CD1c-positive myeloid dendritic cell (primary cell): ENCODE measurements around the gene LYSMD4.
A peak's percentile ranks its signal among the peaks of the same experiment; 100 is the strongest.

Experiments used
- DNase-seq: peaks from one replicate; pipeline ENCODE4 v3.0.0-alpha.2; 2016; ENCODE audit errors: extremely low spot score

Gene LYSMD4

DNA sequence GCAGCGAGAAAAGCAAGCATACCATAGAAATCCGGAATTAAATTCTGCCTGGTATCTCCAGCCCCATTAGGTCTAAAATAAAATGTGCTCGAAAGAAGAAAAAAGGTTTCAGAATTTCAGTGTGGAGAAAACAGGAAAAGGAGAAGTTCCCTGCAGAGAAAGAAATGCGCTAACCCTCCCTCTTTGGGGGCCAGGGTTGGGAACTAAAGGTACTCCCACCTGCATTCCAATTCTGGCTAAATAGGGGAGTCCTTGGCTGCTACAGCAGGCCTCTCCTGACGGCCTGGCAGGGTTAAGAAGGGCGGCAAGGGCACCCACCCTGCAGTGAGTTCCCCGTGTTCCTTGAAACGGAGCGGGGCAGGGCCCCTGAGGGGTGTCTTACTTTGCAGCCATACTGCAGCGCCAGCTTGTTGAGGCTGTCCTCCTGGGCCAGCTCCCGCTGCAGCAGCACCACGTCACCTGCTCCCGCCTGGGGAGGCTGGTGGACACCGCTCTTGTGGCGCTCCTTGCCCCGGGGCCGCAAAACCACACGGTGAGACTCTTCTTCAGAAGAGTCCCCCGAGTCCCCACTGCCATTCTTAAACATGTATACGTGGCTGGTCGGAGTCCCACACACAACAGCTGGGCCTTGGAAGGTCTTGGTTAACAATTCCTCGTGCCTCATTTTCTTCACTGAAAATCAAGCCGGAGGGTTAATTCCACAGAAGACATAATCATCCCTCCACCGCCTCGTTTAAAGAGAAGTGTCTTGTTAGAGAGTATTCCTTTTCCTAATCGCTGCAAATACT lies 1.7 kb downstream of the LYSMD4 start:
- no peak for DNase-seq

GRCh38 chr15:99729920-99730319 lies 3.3 kb downstream of the LYSMD4 start:
- no peak for DNase-seq

GRCh38 chr15:99729327-99729726 lies 3.9 kb downstream of the LYSMD4 start:
- DNase-seq: no peak

GRCh38 chr15:99728916-99729315 lies 4.3 kb downstream of the LYSMD4 start:
- DNase-seq: no peak

DNA sequence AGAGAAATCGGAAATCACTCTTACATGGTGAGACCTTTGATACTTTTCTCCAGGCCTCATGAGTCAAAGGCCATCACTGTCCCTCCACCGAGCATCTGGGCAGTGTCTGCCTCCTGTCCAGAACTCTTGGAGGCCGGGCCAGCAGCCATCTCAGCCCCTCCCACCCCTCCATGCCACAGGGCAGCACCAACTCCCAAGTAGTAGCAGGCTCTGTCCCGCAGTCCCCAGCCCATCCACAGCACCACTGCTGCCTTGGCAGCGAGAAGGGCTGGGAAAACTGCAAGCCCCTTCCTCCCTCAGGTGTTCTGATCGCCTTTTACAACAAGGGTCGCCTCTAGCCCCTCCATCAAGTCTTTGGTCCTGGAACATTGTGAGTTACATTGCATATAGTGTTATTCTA lies 5.5 kb downstream of the LYSMD4 start:
- DNase-seq: no peak

DNA sequence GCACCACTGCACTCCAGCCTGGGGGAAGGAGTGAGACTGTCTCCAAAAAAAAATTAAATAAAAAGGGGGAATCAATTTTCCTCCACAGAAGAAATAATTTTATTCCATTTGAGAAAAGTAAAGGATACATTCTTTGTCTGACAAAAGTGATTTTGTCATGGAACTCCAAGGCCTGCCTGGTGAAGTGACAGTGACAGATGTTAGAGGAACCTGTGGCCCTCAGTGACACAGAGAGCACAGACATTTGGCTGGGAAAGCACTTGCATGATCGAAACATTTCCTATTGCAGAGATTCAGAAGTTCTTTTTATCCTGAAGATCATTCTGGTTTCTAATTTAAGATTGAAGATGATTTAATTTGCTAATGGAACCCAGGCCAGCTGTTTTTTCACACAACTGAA lies 5.9 kb downstream of the LYSMD4 start:
- no peak for DNase-seq

DNA sequence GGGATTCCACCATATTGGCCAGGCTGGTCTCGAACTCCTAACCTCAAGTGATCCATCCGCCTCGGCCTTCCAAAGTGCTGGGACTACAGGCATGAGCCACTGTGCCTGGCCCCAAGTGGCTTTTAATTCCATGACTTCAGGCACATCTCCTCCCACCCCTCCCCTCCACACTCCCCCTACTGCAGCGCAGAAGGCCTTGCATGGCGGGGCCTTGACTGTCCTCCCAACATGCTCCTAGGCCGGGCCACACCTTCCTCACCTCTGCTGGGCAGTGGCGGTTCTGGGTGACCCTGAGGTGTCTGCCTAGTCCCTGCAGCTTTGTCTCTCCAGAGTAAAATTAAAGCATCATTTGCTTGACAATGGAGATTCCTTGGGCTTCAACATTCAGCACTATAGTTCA lies 6.9 kb downstream of the LYSMD4 start:
- no peak for DNase-seq

DNA sequence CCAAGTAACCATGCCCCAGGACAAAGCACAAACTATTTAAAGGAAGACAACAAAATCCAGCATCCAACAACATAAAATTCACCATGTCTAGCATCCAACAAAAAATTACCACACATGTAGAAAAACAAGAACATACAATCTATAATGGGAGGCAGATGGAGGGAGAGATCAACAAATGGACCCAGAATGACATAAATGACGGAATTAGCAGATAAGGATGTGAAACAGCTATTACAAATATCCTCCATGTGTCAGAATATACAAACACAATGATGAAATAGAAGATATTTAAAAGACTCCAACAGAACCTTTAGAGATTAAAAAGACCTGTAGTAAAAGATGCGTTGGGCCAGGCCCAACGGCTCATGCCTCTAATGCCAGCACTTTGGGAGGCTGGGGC lies 10.8 kb downstream of the LYSMD4 start:
- no peak for DNase-seq

- no peak for DNase-seq
Measured at GRCh38 chr15:99721896-99722295, 11.3 kb downstream of the LYSMD4 start.

GRCh38 chr15:99721104-99721778 lies 12.0 kb downstream of the LYSMD4 start:
- DNase-seq: no peak

DNA sequence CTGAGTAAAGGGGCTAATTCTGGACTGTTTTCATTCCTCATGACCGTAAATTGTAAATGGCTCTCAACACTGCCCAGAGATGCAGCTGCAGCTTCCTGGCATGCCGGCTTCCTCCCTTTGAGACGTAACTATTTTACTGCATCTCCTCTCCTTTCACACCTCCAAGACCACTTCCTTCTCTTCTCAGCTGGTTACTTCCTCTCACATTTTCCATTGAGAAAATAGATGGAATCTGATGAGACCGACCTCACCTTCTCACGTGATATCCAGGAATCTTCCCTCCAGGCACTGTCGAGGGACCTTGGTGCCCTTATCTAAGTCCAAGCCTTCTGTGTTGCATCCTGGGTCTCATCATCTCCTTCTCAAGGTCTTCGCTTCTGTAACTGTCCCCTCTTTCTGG lies 12.7 kb downstream of the LYSMD4 start:
- no peak for DNase-seq

- DNase-seq: no peak
Measured at GRCh38 chr15:99719096-99719541, 14.1 kb downstream of the LYSMD4 start.

DNA sequence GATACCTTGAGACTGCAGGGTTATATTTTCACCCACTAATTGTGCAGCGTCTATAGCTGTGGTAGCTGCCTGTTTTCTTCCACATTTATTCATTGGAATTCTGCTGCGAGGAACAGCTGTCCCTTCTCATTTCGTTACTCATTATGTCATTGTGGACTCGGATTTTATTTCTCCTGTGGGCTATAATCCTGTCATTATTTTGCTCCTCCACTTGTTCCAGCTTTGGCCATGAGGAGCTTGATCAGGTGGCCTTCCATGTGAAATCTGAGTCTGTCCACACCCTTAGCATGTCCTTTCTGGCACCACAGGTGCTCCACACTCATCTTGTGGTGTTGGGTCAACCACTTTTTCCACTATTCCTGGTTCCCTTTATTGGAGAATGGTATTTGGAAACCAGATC lies 14.8 kb downstream of the LYSMD4 start:
- no peak for DNase-seq

DNA sequence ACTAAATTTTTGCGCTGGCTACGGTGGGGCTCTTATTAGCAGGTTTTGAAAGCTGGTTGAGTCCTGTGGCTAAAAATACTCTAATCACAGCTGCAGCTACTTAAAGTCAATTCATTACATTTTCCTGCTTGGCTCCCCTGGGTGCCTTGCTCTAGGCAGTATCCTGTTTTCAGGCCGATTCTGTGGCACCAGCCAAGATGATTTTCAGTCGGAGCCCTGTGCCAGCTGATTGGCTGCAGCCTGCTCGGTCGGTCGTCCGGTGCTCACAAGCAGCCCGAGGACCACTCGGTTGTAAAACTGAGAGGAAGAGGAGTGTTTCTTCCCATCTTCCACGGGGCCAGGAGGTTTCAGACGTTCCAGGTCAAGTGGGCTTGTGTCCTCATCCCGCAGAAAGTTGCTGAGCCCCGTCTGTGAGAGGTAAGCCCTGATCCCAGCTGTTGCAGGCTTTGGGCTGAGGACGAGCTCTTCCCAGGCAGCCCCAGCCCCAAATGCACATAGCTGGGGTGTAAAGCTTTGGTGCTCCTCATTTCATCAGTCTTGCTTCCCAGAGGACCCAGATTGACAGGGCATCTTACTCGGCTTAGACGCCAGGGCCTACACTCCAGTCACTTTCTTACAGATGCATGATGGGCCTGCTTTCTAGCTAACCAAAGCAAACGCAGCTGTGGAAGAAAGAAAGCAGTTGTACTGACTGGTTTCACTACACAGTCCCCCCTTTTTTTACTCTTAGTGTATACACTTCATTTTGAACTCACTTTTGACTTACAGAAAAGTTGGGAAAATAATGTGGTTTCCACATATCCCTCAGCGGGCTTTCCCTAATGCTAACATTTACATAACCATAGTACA lies 15.9 kb downstream of the LYSMD4 start:
- no peak for DNase-seq

GRCh38 chr15:99716540-99717095 lies 16.6 kb downstream of the LYSMD4 start:
- DNase-seq: no peak

DNA sequence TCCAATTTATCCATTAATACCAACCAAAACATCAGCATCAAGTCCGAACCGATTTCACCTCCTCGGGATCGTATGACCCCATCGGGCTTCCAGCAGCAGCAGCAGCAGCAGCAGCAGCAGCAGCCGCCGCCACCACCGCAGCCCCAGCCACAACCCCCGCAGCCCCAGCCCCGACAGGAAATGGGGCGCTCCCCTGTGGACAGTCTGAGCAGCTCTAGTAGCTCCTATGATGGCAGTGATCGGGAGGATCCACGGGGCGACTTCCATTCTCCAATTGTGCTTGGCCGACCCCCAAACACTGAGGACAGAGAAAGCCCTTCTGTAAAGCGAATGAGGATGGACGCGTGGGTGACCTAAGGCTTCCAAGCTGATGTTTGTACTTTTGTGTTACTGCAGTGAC lies 20.8 kb downstream of the LYSMD4 start:
- DNase-seq: no peak

DNA sequence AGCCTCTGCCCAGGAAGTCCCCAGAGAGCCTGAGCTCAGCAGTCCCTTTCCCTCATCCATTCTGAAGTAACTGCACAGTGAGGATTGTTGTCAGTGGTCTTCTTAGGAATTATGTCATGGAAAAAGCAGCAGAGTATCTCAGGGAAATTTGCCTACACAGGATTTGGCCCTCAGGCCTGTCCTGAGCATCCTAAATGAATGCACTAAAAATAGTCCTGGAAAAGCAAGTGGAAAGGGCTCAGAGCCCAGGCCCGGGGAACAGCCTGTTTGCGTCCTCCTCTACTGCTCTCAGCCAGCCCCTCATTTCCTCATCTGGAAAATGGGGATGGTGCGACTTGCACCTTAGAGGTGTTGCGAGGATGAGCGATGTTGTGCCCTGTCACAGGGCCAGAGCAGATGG lies 21.6 kb downstream of the LYSMD4 start:
- DNase-seq: no peak

GRCh38 chr15:99709243-99709986 lies 23.8 kb downstream of the LYSMD4 start:
- DNase-seq: no peak

DNA sequence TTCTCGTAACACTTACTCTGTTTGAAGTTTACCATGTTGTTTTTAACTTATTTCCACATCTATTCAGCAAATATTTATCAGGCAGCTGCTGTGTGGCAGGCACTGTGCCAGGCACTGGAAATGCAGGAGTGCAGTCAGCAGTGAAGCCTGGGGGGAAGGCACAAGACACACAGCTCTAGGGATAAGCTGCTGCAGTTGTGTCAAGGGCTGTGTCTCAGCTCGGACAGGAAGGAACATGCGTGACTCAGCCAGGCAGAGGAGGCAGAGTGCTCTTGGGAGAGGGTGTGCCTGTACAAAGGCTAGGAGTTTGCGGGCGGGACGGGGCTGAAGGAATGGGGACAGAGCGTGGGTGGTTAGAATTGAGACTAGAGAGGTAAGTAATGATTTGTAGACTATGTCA lies 24.7 kb downstream of the LYSMD4 start:
- DNase-seq: peak; percentile 39

DNA sequence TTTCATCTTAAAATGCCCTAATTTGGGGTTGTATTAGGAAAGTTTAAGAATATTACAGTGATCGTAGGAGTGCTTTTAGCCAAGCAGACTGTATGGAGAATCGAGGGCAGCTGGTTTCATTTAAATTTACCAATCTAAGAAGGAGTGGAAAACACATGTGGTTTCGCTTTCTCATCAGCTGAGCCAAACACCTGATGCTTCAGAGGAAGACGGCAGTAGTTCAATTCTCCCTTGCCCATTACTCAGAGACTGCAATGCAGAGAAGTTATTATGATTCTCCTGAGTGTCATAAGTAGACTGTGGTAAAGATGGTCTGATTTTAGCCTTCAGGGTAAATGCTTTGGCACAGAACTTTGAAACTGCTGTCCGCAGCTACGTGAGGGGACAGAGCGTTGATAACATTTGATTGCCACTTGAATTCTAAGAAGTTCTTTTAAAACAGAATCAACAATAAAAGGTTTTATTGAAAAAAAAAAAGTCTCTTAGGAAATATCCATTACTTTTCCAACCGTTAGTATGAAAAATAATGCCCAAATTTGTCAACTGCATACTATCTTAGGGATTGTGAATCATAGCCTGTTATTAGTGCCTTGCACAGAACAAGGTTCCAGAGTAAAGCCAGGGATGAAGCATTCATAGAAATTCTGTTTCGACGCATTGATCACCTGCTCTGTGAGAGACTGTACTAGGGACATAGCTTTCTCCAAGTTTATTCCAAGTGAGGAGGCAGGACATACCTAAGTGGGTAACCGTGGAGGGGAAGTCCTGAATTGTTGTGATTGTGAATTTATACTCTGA lies 25.6 kb downstream of the LYSMD4 start:
- DNase-seq: no peak
